Common myeloid progenitor, CD34-positive (primary cell): ENCODE data around the gene UST.
"Not testable (repeated sequence)": the region's sequence is repeated elsewhere in the genome, so short reads cannot be mapped to it uniquely, and the experiment has no call there.

ENCODE experiments used
- CTCF ChIA-PET: fragments of 350-600 bp; sonication (Branson Sonifier 250); formaldehyde crosslinking; loops from one replicate; lab custom pipeline; 2021; ENCODE audit warnings: antibody characterized with exemption; lab: Charles Lee
- POLR2A ChIA-PET: fragments of 350-600 bp; sonication (Branson Sonifier 250); formaldehyde crosslinking; loops from one replicate; lab custom pipeline; 2021; ENCODE audit warnings: antibody characterized with exemption; lab: Charles Lee
- DNase-seq, 3 donors: peaks; one replicate each; pipeline versions ENCODE4 v3.0.0 to v3.0.0-alpha.2; 2013
- H3K27ac ChIP-seq, 2 experiments: 1 replicate in 1 of 2; 2 replicates in 1 of 2; pipeline ENCODE4 v1.7.0; 2013; ENCODE audit warnings: inconsistent platforms in 2 of 2, low read length in 2 of 2, mild to moderate bottlenecking in 2 of 2, low read depth in 1 of 2, moderate library complexity in 1 of 2; ENCODE audit not compliant: severe bottlenecking in 2 of 2, insufficient read depth in 1 of 2, poor library complexity in 1 of 2
- H3K27me3 ChIP-seq, 5 experiments: replicated peaks in 2 of 5; 1 replicate in 3 of 5; 2 replicates in 2 of 5; pipeline versions ENCODE4 v1.6.1 to v1.7.0; 2013; ENCODE audit warnings: low read length in 4 of 5, mild to moderate bottlenecking in 2 of 5, moderate library complexity in 2 of 5, inconsistent platforms in 1 of 5; ENCODE audit not compliant: insufficient read depth in 5 of 5, control insufficient read depth in 4 of 5
- H3K36me3 ChIP-seq, 4 experiments: 1 replicate in 2 of 4; 2 replicates in 2 of 4; pipeline versions ENCODE4 v1.6.1 to v1.7.0; 2013; ENCODE audit warnings: low read length in 3 of 4, control low read depth in 1 of 4, mild to moderate bottlenecking in 1 of 4; ENCODE audit not compliant: control insufficient read depth in 4 of 4, insufficient read depth in 4 of 4
- H3K4me1 ChIP-seq, 4 experiments: 1 replicate in 3 of 4; 2 replicates in 1 of 4; pipeline versions ENCODE4 v1.6.1 to v1.7.1; 2013; ENCODE audit warnings: low read length in 3 of 4, mild to moderate bottlenecking in 3 of 4, control low read depth in 1 of 4, inconsistent platforms in 1 of 4, moderate library complexity in 1 of 4; ENCODE audit not compliant: control insufficient read depth in 4 of 4, insufficient read depth in 4 of 4; ENCODE audit errors: control extremely low read depth in 1 of 4
- H3K4me3 ChIP-seq, 7 experiments: 1 replicate in 4 of 7; 2 replicates in 3 of 7; pipeline versions ENCODE4 v1.5.1 to v1.7.0; 2013; ENCODE audit warnings: mild to moderate bottlenecking in 7 of 7, low read length in 6 of 7, moderate library complexity in 6 of 7, inconsistent platforms in 2 of 7, low read depth in 2 of 7, control low read depth in 1 of 7; ENCODE audit not compliant: insufficient read depth in 4 of 7, control insufficient read depth in 1 of 7; ENCODE audit errors: extremely low read depth in 1 of 7
- H3K9me3 ChIP-seq, 5 experiments: 1 replicate in 4 of 5; 2 replicates in 1 of 5; pipeline versions ENCODE4 v1.6.1 to v1.7.1; 2013; ENCODE audit warnings: low read length in 4 of 5, mild to moderate bottlenecking in 2 of 5, inconsistent platforms in 1 of 5, low read depth in 1 of 5, moderate library complexity in 1 of 5; ENCODE audit not compliant: control insufficient read depth in 4 of 5, insufficient read depth in 2 of 5; ENCODE audit errors: control extremely low read depth in 1 of 5
- WGBS: methylation state at CpG from one replicate; pipeline ENCODE4 v1.1.5; 2013; ENCODE audit not compliant: insufficient coverage; 5-methylcytosine and 5-hydroxymethylcytosine counted together

Gene UST

DNA sequence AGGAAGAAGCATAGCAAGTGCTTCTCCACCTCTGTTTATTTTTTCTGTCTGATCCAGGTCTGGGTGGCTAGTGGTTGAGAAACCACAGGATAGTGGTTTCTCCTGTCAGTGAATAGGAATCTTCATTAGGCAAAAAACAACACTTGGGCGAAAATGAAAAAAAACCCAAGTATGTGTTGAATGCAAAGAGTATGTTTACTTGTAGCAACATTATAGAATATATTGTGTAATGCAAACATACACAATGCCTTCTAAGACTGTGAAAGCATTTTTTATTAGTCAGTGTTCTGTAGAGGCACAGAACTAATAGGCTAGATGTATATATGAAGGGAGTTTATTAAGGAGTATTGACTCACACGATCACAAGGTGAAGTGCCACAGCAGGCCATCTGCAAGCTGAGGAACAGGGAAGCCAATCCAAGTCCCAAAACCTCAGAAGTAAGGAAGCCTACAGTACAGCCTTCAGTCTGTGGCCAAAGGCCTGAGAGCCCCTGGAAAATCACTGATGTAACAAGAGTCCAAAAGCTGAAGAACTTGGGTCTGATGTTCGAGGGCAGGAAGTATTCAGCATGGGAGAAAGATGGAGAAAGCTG, 111.1 kb downstream of the UST start:
- Histone ChIP-seq H3K36me3 (no peaks in the 10 kb centered on the region), H3K4me3 (no peak overlapping the region), H3K4me1 (peaks cover 5 to 32% (median 13%) of the 10 kb centered on the region in 4 experiments), H3K27me3 (no peaks in the 10 kb centered on the region), H3K9me3 (no peaks in the 10 kb centered on the region), H3K27ac (no peak overlapping the region)
- peak in 1 of 3 donors; percentile 8 for DNase-seq
- WGBS: 100% methylated on average over 1 of the region's 3 CpGs
- POLR2A ChIA-PET: no interaction called here
- CTCF ChIA-PET: no interaction called here

GRCh38 chr6:148864132-148864531, 117.3 kb downstream of the UST start:
- H3K27me3 ChIP-seq, H3K4me1 ChIP-seq, DNase-seq, H3K36me3 ChIP-seq, H3K27ac ChIP-seq, CTCF ChIA-PET, POLR2A ChIA-PET, H3K4me3 ChIP-seq, H3K9me3 ChIP-seq: not testable (repeated sequence)
- 99% methylated on average over 14 of the region's 16 CpGs for WGBS

GRCh38 chr6:148864941-148865340, 118.1 kb downstream of the UST start:
- no peak overlapping the region for H3K27ac ChIP-seq
- H3K9me3 ChIP-seq: no peaks in the 10 kb centered on the region
- POLR2A ChIA-PET: no interaction called here
- WGBS: 96% methylated on average over 3 of the region's 5 CpGs
- no peak overlapping the region for H3K4me3 ChIP-seq
- no peak for DNase-seq
- no peaks in the 10 kb centered on the region for H3K4me1 ChIP-seq
- CTCF ChIA-PET: no interaction called here
- H3K27me3 ChIP-seq: no peaks in the 10 kb centered on the region
- H3K36me3 ChIP-seq: no peaks in the 10 kb centered on the region

DNA sequence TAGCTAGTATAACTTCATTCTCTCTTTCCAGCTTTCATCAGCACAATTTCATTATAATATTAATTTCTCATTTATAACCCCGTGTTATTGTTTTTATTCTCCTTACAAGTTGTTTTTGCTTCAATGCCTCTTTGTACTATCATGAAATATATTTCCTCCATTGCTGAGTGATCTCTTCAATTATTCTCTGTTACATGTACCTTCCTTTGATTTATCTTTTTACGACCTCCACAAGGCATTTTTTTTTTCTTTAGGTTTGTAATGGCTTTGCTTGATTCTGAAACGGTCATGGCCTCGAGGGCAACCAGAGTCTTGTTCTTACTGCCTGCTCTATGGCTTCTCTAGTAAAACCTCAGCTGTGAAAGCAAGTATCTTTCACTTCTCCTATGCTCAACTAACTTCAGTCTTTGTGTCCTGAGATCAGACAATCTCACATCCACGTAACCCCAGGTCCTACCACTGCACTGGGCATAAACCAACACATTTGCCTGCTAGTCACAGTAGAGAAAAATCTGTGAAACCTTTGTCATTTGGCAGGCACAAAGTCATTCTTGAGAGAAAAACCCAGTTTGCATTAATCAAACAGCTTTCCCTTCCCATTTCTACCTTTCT, 119.9 kb downstream of the UST start:
- Histone ChIP-seq H3K27me3 (no peaks in the 10 kb centered on the region), H3K4me1 (peaks cover 0 to 3% (median 0%) of the 10 kb centered on the region in 4 experiments), H3K36me3 (no peaks in the 10 kb centered on the region), H3K4me3 (no peak overlapping the region), H3K27ac (no peak overlapping the region), H3K9me3 (no peaks in the 10 kb centered on the region)
- POLR2A ChIA-PET: no interaction called here
- DNase-seq: no peak
- CTCF ChIA-PET: no interaction called here
- 100% methylated on average over 3 of the region's 5 CpGs for WGBS

DNA sequence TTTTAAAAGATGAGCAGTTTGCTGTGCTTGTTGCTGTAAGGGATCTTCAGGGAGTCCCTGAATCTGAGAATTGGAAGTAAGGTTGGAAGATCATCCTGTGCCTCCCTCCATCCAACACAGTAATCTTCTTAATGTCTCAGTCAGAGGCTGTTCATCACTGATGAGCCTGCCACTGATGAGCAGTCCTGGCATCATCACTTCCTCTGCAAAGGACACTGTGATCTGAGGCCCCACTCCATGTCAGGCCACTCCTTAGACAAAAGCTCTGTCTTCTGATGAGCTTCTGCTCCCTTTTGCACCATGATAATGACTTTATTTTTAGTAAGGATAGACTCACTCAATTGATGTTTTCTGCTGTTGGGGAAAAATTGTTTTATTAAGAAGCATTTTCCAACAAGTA, 121.0 kb downstream of the UST start:
- ChIA-PET CTCF (no interaction called here), POLR2A (no interaction called here)
- Histone ChIP-seq H3K4me1 (peaks cover 0 to 3% (median 0%) of the 10 kb centered on the region in 4 experiments), H3K27me3 (no peaks in the 10 kb centered on the region), H3K36me3 (no peaks in the 10 kb centered on the region), H3K27ac (no peak overlapping the region), H3K9me3 (no peaks in the 10 kb centered on the region), H3K4me3 (no peak overlapping the region)
- DNase-seq: no peak

DNA sequence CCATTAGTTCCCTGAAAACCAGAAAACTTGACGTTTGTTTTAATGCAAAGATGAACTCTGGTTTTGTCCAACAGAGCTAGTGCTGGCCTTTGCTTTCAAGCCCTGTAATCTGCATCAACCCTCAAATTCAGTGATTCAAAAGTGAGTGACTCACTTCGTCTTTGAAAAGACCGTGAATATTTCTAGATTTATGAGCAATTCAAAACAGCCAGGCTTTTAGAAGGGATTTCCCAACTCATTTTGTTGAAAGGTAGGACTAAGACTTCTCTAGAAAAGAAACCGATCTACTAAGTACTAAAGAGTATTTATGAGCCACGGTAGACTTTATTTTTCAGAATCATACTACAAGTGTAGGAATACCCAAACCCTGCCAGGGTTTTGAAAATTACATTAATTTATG, 121.5 kb downstream of the UST start:
- H3K27me3 ChIP-seq: no peaks in the 10 kb centered on the region
- ChIA-PET CTCF (no interaction called here), POLR2A (no interaction called here)
- H3K36me3 ChIP-seq: no peaks in the 10 kb centered on the region
- H3K4me3 ChIP-seq: no peak overlapping the region
- 89% methylated on average over 5 of the region's 5 CpGs for WGBS
- no peak overlapping the region for H3K27ac ChIP-seq
- peaks cover 0 to 3% (median 0%) of the 10 kb centered on the region in 4 experiments for H3K4me1 ChIP-seq
- no peak for DNase-seq
- H3K9me3 ChIP-seq: no peaks in the 10 kb centered on the region

DNA sequence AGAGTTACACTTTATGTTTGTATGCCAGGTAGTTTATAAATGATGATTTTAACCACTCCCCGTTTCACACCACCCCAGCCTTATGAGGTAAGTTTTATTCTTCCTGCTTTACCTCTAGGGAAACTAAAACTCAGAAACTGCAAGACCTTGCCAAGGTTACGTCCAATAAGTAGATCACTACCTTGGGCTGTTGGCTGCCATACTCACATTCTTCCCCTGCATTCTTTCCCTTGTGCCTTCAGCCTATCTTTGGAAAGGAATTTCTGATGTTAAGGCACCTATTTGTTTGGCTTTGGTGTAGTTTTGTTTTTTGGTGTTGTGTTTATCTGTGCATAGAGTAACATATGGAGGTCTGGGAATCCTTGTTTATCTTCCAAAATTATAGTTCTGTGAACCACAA, 122.1 kb downstream of the UST start:
- Histone ChIP-seq H3K4me1 (peaks cover 0 to 3% (median 0%) of the 10 kb centered on the region in 4 experiments), H3K9me3 (no peaks in the 10 kb centered on the region), H3K27ac (no peak overlapping the region), H3K4me3 (no peak overlapping the region), H3K27me3 (no peaks in the 10 kb centered on the region), H3K36me3 (no peaks in the 10 kb centered on the region)
- 100% methylated on average over 1 of the region's 2 CpGs for WGBS
- DNase-seq: no peak
- CTCF ChIA-PET: no interaction called here
- POLR2A ChIA-PET: no interaction called here
